Dedifferentiated amniotic fluid mesenchymal stem cell (primary cell): ENCODE measurements around the gene ETV2.
"Not testable (repeated sequence)": the region's sequence is repeated elsewhere in the genome, so short reads cannot be mapped to it uniquely, and the experiment has no call there.

Experiments used
- DNase-seq: peaks from one replicate; pipeline ENCODE4 v3.0.0-alpha.2; 2016; ENCODE audit errors: extremely low spot score

The ETV2 gene

GRCh38 chr19:35628565-35629331, 12.8 kb upstream of the ETV2 start, which contains the start of gene RBM42:
TSS of gene RBM42 (plus strand) at chr19:35629036. CDS start at chr19:35629154, 118 bp downstream.
- DNase-seq: peak; percentile 98

- no peak for DNase-seq
These were observed 12.3 kb upstream of the ETV2 start for GRCh38 chr19:35629332-35629633.

- no peak for DNase-seq
These were observed 7.7 kb upstream of the ETV2 start for GRCh38 chr19:35633727-35634440.

- no peak for DNase-seq
These were observed 4.9 kb upstream of the ETV2 start for GRCh38 chr19:35636651-35637050.

GRCh38 chr19:35637165-35637564, 4.4 kb upstream of the ETV2 start:
- no peak for DNase-seq

GRCh38 chr19:35639321-35639639, 2.3 kb upstream of the ETV2 start:
- DNase-seq: no peak

- DNase-seq: no peak
These were observed 1.7 kb upstream of the ETV2 start for GRCh38 chr19:35639863-35640262.

- no peak for DNase-seq
These were observed 767 bp downstream of the ETV2 start for GRCh38 chr19:35642312-35642711.

GRCh38 chr19:35642798-35643254, 1.3 kb downstream of the ETV2 start:
- DNase-seq: no peak

GRCh38 chr19:35643255-35644205, 2.0 kb downstream of the ETV2 start:
- DNase-seq: peak; percentile 25

GRCh38 chr19:35644206-35644986, 2.9 kb downstream of the ETV2 start:
- peak; percentile 74 for DNase-seq

GRCh38 chr19:35644987-35645679, 3.6 kb downstream of the ETV2 start:
- no peak for DNase-seq

- DNase-seq: no peak
These were observed 4.4 kb downstream of the ETV2 start for GRCh38 chr19:35645680-35646511.

GRCh38 chr19:35648017-35648961, 6.7 kb downstream of the ETV2 start, which contains the start of gene COX6B1:
TSS of gene COX6B1 (plus strand) at chr19:35648323. CDS start at chr19:35651244, 2,921 bp downstream.
- DNase-seq: peak; percentile 99

- DNase-seq: no peak
These were observed 9.0 kb downstream of the ETV2 start for GRCh38 chr19:35650581-35650980.

GRCh38 chr19:35654828-35655227, 13.3 kb downstream of the ETV2 start:
- DNase-seq: not testable (repeated sequence)

GRCh38 chr19:35655600-35655999, 14.1 kb downstream of the ETV2 start:
- no peak for DNase-seq

- DNase-seq: no peak
These were observed 15.2 kb downstream of the ETV2 start for GRCh38 chr19:35656700-35657099.
